Measurements from ENCODE around the gene TOM1L2.

DNA sequence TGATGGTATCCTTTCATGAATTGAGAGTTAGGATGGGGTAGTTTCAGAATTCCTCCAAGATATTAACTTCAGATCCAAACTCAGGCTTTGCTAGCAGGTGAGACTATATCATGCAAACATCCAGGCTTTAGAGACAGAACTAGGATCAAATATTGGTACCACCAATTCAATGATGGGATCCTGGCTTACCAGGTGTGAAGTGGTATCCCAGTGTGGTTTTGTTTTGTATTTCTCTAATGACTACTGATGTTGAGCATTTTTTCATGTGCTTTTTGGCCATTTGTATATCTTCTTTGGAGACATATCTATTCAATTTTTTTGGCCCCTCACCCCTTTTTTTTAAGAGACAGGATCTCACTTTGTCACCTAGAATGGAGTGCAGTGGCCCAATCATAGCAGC, 57.0 kb downstream of the TOM1L2 start:
- TF ChIP-seq, protein P1, sequence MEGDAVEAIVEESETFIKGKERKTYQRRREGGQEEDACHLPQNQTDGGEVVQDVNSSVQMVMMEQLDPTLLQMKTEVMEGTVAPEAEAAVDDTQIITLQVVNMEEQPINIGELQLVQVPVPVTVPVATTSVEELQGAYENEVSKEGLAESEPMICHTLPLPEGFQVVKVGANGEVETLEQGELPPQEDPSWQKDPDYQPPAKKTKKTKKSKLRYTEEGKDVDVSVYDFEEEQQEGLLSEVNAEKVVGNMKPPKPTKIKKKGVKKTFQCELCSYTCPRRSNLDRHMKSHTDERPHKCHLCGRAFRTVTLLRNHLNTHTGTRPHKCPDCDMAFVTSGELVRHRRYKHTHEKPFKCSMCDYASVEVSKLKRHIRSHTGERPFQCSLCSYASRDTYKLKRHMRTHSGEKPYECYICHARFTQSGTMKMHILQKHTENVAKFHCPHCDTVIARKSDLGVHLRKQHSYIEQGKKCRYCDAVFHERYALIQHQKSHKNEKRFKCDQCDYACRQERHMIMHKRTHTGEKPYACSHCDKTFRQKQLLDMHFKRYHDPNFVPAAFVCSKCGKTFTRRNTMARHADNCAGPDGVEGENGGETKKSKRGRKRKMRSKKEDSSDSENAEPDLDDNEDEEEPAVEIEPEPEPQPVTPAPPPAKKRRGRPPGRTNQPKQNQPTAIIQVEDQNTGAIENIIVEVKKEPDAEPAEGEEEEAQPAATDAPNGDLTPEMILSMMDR (IDR thresholded peaks at IDR 0.05; ENCODE audit: borderline replicate concordance, extremely low read depth, low read length, poor library complexity, severe bottlenecking), result no peak
- no peak for TF ChIP-seq EZH2 (IDR thresholded peaks at IDR 0.05; ENCODE audit: borderline replicate concordance, low read depth, low read length, severe bottlenecking)
